Left lobe of liver (tissue), 2 donors: ENCODE data around the gene LHFPL2. TPM values are rescaled to one million over a fixed set of nuclear protein-coding genes. Genes with fewer than 3 reads are reported as not detected.

Experiments used
- ATAC-seq: fragments of 200-7000 bp; cut with Tn5 transposase; one replicate; pipeline ENCODE4 v1.9.1; 2020; ENCODE audit warnings: mild to moderate bottlenecking, moderate library complexity
- DNase-seq: peaks from one replicate; pipeline ENCODE4 v3.0.0-alpha.2; 2020; ENCODE audit warnings: low spot score
- total RNA-seq: library from RNA; stranded (reverse); gene quantifications from one replicate; pipeline ENCODE4 v1.2.1, GENCODE V29; 2021
- donor health status: DM: no; HTN: no; CAD: no; lungs with moderate emphysema.
- donor health status: DM: no; HTN: yes; CAD: no.

LHFPL2 gene
- total RNA-seq, 1 donor from 2014 or later = 2.4 TPM

DNA sequence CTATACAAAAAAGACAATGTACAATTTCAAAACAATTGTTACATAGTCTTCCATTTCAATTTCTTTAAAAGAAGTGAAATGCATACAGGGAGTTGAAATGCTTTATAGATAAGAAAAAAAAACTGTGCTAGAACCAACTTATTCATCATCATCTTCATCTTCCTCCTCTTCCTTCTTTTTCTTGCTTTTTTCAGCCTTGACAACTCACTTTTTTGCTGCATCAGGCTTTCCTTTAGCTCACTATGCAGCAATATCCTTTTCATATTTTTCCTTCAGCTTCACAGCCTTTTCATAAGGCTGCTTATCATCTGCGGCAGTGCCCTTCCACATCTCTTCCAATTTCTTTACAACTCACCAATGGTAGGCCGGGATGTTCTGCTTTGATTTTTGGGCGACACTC lies 4.4 kb downstream of the LHFPL2 start:
- ATAC-seq = no peak
- no peak for DNase-seq

DNA sequence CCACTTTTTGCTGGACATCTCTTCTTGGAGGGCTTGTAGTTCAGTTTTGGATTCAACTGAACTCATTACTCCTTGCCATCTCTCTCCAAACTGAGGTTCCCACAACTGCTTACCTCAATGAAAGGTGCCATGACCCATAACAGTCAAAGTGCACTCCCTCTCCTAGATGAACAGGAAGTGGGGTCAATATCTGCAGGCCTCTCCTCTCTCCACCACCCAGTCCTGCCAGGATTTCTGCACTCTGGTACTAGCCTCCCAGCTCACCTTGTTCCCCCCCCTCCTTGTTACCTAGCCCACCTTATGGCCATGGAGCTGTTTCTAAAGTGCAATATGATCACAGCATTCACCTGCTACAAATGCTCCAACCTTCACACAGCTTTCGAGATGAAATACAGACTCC lies 5.9 kb downstream of the LHFPL2 start:
- ATAC-seq (no peak), DNase-seq (no peak)

DNA sequence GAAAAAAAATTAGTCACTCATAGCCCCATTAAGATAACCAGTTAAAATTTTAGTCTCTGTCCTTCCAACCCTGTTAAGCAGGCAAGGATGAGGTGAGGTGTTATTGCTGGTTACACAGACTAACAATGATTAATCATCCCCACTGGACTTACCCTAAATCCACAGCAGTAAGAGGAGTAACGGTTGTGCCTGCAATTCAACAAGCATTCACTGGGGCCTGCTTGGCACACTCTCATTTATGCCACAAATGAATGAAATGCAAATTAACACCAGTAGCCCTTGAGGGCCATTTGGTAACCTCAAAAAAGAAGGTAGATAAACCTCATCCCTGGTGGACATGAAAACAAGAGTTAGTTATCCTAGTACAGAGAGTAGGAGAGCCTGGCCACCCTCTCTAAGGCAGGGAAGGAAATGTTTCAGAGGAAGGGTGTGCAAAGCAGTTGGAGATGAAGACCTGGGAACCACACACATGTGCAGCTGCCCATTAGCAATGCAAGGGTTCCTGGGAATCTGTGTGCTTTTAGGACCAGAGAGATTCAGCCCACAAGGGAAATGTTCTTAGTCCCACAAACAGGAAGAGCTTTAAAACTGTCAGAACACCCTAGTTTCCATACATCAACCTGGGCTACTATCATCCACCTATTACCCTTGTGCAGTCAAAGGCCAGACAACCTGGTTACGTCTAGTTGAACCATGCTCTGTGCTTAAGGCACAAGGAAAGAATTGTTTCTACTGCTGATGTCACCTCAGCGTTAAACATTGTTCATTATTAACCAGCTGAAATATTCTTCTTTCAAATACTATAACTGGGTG lies 7.7 kb downstream of the LHFPL2 start:
- DNase-seq (no peak), ATAC-seq (no peak)

DNA sequence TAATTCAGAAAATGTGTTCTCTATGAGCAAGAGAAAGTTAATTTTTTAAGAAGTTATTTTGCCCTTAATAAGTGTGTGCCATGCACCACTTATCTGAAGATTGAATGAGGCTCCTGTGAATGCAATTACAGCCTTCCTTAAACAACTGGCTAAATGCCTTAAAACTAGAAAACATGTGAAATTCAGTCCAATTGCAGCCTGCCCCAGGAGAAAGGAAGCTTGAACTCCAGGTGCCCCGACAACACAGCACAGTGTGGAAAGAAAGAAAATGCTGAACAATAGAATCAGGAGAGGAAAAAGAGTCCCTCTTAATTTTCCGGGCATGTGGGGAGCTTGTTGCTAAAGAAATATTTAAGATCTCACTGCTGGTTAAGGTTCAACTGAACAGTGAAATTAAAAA lies 8.8 kb downstream of the LHFPL2 start:
- DNase-seq (no peak), ATAC-seq (peak; percentile 22)

DNA sequence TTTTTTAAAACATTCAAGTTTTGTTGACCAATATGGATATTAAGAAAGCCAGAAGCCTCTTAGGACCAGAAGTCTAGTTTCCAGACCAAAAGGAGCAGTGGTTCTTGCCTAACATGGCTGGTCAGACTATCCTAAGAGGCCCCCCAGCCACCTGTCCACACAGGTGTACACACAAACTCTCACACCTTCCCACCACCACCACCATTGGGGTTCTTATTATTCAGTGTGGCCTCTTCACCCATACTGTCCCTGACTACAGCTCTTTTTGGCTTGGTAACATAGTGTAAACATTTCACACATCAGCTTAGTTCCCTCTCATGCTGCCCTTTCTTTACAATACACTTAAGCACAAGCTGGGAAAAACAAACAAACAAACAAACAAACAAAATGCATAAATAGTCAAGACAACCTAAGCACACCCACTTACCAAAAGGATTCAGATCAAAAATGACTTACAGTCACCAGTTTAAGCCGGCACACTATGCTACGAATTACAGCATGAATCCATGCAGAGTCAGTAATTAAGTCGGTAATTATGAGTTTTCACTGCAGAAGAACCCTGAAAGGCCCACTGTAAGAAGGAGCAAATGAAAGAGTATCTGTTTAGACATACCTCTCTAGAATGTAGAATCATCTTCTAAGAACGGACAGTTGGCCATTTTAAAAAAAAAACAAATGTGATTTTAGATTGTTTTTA lies 9.5 kb downstream of the LHFPL2 start:
- no peak for ATAC-seq
- no peak for DNase-seq

DNA sequence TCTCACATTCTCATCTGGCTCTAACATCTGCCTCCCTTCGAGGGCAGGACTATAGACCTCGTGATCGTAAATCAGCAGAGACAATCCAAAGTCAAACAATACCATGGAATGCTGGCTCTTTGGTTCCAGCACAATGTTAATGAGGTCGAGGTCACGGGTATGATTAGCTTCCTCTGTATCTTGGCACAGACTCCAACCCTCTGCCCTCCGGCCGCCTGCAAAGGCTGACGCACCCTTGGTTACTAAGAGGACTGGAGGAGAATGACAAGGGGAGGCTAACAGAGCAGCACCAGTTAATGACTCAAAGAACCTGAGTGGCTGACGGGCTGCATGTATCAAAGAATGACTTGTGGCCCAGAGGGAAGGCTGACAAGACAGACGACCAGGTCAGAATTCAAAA lies 10.1 kb downstream of the LHFPL2 start:
- DNase-seq = no peak
- ATAC-seq = peak; percentile 73

DNA sequence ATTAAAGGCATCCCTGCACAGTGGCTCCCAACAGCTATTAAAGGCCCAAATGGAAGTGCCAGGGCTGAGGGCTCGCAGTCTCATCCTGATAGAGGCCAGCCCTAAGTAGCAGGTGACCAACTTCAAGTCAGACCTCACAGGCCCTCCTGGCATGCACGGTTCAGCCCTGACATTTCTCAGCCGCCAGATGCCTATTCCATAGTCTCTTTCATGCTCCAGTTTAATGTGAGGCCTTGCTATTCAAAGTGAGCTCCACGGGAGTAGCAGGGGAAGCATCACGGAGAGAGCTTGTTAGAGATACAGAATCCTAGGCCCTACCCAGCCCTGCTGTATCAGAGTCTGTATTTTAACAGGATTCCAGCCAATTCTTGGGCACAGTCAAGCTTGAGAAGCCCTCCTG lies 11.1 kb downstream of the LHFPL2 start:
- ATAC-seq (no peak), DNase-seq (no peak)

DNA sequence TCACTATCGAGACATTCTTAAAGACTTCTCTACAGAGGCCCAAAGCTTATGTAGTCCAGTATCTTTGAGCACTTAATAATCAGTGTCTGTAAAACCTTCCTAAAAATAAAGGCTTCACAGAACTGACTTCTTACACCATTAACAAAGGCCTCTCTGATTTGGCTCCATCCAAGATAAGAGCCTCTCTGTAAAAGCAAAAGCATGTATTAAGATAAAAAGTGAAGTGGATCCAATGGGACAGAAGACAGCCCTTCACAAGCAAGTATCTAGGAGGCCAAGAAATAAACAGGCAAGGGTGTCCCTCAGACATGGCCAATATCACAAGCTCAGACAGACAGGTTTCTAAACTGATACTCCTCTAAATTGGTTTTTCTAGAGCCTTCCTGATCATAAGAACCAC lies 11.9 kb downstream of the LHFPL2 start:
- no peak for ATAC-seq
- no peak for DNase-seq

DNA sequence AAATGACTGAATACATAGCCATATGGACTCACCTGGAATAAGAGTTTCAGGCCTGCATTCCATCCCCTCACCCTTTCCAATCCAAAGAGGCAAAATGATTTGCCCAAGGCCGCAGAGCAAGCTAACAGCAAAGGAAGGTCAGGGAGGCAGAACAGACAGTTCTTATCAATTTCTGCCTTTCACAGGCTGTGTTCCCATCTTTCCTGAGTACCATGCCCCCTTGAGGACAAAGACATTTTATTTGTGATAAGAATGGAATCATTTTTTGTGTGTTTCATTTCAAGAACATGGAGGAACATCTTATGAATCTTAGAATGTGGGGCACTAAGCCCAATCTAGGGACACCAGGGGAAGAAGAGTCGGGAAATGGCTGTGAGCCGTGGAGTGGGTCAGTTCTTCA lies 13.9 kb downstream of the LHFPL2 start:
- DNase-seq = no peak
- ATAC-seq = peak; percentile 35

DNA sequence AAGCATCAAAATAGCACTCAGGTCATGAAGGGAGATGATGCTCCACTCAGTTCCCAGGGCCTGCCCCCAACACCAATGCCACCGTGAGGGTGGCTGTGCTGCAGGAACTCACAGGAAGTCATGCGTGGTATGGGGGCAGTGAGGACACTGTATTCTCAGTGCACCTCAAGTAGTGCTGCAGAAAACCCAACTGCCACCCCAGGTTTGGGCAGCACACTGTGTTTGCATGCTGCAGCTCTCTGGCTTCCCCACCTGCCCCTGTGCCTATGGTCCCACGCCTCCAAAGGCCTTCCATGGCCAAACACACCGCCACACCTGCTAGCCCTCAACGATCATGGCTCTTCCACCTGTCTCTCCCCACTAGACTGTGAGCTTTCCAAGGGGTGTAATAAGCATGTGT lies 14.3 kb downstream of the LHFPL2 start:
- no peak for ATAC-seq
- DNase-seq = no peak

DNA sequence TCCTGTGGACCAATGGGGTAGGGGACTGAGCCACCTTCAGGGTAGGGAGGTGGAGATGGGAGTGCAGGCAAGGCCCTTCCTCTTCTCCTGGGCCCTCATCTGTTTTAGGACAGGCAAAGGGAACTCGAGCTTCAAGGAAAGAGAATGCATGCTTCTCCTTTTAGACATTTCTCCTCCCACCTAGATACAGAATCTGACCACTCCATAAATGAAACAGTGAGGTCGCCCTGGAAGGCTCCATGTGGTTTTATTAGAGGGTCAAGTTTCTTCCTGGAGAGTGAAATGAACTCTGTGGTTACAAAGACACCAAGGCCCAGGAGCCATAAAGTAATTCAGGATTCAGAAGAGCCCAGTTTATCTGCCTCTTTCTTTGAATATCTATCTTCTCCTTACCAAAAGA lies 14.9 kb downstream of the LHFPL2 start:
- ATAC-seq (no peak), DNase-seq (no peak)

DNA sequence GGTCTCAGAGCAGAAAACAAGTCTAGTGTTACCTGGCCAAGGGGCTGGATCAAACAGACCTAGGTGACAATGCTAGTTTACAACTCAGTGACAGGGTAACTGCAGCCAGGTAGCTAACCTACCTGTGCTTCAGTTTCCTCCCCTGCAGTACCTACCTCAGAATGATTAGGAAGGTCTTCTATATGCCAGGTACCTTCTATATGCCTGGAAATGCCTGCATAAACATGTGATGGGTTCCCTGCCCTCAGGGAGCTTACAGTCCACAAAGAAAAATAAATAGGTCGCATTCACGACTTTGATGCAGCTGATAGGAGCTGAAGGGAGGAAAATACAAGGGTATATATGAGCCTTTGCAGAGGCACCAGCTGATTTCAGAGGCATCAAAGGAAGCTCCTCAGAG lies 16.1 kb downstream of the LHFPL2 start:
- no peak for ATAC-seq
- no peak for DNase-seq

DNA sequence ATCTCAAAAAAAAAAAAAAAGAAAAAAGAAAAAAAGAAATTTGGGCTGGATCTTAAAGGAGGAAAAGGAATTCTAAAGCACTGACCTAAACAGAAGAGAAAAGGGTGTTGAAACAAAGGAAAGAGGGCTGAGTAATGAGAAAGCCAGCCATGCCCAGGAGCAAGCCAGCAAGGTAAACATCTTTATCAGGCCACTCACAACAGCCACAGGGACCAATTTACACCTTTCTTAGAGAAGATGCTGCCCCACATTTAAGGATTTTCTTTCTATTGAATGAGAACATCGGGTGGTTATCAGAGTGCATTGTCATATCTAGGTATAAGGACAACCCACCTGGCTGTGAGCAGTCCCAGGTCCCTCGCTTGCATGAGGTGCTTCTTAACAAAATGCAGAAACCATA lies 16.6 kb downstream of the LHFPL2 start:
- DNase-seq (no peak), ATAC-seq (no peak)

DNA sequence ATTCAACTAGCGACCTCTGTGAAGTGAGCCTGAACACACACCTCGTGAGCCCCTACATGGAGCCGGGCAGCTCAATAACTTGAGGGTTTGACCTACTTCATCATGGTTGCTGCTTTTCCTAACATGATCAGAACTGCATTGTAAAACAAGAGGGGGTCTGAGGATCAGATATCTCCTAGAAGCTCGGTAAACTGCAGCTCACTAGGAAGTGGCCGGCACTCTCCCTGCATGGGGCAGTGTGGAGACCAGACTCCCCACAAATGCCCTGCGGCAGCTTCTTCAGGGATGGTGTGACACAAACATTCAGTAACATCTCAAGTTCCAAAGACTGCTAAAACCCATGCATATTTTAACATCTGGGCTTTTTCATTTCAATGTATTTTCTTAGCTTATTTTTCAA lies 18.5 kb downstream of the LHFPL2 start:
- DNase-seq (no peak), ATAC-seq (no peak)

DNA sequence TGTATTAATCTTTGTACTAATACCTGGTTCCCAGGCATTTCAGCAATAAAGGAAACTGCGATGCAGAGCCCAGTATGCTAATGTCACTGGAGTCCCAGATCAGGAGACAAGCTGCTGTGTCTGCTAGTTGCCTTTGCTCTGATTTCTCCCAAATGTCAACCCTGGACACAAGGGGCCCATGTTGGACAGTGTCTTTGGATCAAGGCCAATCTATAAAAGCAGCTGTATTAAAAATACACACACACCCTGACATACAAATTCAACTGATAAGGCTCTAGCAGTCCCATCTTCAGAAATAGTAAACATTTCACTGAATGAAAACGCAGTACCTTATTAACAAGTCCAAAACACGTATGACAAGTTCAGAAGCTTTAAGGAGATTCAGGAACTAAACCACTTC lies 18.9 kb downstream of the LHFPL2 start:
- ATAC-seq = no peak

DNA sequence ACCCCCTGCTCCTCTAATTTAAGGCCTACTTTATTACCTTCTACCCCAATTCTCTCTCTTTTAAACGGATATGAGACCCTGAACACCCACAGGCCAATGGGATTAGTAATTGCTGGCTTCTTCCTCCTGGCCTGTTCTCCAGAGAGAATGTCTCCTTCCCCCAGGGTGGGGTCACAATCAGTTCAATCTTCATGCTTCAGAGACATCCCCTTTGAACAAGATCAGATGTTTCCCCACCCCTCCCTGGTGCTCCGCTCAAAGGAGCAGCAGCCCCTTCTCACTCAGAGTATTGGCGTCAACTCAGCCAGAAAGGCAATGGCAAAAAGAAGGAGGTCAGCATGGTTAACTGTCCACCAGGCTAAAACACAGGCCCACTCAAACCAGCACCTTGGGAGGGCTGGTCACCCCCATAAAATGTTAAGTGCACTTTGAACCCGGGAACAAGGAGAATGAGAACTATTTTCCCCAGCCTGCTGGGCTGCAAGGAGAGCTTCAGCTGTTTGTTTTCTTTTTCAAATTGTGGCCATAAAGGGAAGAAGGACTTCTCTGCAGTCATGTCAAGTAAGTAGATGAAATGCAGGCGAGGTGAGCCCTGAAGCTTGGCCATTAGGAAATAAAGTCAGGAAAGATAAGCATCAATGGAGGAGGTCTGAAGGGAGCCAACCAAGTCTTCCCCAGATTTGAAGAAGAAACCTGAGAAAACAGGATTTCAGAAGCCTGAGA lies 20.1 kb downstream of the LHFPL2 start:
- DNase-seq (no peak), ATAC-seq (no peak)

More for the DNA sequence above, 18.9 kb downstream of the LHFPL2 start:
- no peak for DNase-seq

DNA sequence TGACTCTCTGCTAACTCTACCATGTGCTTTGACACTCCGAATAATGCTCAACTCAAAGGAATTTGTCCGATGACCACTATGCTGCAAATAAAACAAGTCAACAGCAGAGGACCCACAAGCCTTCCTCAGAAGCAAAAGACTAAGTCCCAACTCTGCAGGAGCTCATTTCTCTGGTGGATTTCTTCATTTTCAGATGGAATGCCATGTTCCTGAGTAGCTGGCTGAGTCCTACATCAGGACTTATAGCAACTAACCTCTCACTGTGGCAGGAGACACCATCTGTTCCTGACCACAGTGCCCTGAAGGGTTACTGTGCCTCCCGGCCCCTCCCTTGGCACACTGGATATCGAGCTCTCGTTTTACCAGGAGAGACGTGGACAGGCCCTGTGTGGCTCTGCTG lies 20.8 kb downstream of the LHFPL2 start:
- no peak for DNase-seq
- no peak for ATAC-seq

DNA sequence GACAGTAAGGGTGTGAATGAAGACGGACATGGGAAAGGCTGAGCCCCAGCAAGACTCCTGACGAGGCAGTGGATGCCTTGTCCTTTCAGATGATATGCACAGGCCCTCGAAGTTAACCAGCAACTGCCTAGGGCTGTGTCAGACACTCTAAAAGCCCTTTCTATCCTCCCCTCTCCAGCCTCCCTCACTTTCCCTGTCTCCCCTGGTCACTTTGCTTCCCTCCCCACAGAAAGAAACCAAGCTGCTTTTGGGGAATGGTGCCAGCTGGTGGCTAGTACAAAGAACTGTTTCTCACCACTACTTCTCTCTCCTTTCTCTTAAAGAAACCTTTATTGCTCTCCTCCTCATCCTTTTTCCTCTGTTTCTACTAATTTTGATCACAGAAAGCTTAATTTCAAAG lies 21.4 kb downstream of the LHFPL2 start:
- DNase-seq (no peak), ATAC-seq (no peak)

DNA sequence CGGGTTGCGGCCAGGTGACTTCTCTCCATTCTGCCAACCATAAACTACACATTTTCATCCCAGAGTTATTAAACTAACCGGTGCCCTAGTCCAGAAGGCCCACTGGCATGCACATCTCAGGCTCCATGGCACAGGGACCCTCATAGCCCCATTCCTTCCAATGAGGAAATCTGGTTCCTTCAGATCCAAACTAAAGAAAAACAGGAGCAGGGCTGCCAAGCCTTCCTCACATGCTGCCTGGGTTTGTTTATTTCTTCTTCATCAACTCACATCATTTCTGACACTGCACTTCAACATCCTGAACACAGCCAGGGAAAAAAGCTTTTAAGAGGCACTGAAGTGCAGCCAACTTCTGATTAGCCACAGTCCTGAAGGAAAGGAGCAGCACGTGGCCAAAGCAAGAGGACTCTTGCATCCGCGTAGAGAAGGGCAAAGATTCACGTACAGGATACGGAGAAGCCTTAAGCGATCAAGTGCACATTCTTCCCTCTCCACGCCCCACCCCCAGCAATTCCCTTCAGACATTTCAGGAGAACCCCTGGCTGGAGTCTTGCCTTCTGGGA lies 22.5 kb downstream of the LHFPL2 start:
- ATAC-seq = peak; percentile 31
- DNase-seq = no peak

DNA sequence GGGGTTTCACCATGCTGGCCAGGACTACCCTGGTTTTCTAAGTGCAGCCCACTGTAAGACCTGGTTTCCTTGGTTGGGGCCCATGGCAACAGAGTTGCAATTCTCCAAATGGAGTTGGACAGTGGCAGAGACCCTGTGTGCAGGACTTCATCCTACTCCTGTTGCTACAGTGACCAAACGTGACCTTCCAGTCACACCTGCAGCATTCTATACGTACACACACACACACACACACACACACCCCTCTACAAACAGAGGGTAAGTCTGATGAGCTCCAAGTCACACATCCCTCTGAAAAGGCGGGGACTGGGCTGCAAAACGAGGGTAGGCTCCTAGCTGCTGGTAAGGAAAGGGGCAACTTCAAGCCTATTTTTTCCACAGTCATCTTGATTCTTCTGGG lies 23.6 kb downstream of the LHFPL2 start:
- ATAC-seq (no peak), DNase-seq (no peak)

DNA sequence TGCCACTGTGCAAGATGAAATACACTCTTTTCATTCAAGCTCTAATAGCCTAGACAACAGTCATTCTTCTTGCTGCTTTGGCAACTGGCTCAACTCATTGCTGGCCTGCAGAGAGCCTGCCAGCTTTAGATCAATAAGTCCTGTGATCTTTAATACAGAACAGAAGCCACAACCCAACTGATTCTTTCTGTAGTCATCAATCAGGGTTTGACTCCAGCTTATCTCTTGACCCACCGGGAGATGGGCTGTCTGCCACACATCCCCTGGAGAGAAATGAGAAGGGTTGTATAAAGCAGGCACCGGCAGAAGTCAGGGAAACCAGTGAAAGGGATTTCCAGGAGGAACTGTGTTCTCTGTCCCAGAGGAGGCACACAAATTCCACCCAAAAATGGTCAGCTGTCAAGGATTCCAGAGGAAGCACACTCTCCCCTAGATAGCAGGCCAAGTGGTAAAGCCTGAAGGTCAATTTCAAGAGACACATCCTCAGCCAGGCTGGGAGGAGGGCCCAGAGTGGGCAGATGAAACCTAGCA lies 24.5 kb downstream of the LHFPL2 start:
- DNase-seq (no peak), ATAC-seq (peak; percentile 93)
